Spinal cord (tissue), 10 donors: ENCODE measurements around the gene VSX1. TPM values are rescaled to one million over a fixed set of nuclear protein-coding genes. Genes with fewer than 3 reads are reported as not detected.

Experiments used
- DNase-seq, 6 donors: peaks; one replicate each; pipeline versions ENCODE4 v3.0.0 to v3.0.0-alpha.2; 2013 to 2015; ENCODE audit warnings: low spot score in 6 of 6, low read depth in 4 of 6
- H3K27ac ChIP-seq: one replicate; pipeline ENCODE4 v1.5.1; 2013; ENCODE audit warnings: low read depth, low read length, control low read depth
- H3K27me3 ChIP-seq: one replicate; pipeline ENCODE4 v1.6.1; 2013; ENCODE audit warnings: low read length; ENCODE audit not compliant: control insufficient read depth, insufficient read depth
- H3K36me3 ChIP-seq: one replicate; pipeline ENCODE4 v1.6.1; 2013; ENCODE audit warnings: low read length; ENCODE audit not compliant: control insufficient read depth, insufficient read depth
- H3K4me1 ChIP-seq: one replicate; pipeline ENCODE4 v1.6.1; 2013; ENCODE audit warnings: low read length; ENCODE audit not compliant: control insufficient read depth, insufficient read depth
- H3K4me3 ChIP-seq: one replicate; pipeline ENCODE4 v1.5.1; 2013; ENCODE audit warnings: low read depth, low read length, control low read depth
- H3K9me3 ChIP-seq: one replicate; pipeline ENCODE4 v1.6.1; 2013; ENCODE audit warnings: low read length; ENCODE audit not compliant: control insufficient read depth, insufficient read depth
- WGBS: methylation state at CpG from one replicate; pipeline ENCODE4 v1.1.5; 2013; ENCODE audit warnings: missing lambda C conversion rate; ENCODE audit not compliant: insufficient coverage; 5-methylcytosine and 5-hydroxymethylcytosine counted together
- polyA plus RNA-seq, 2 donors: library from polyadenylated mRNA; unstranded; fragments of 120-200 nt; gene quantifications; one replicate each; pipeline ENCODE4 v1.2.1, GENCODE V29; 2013; ENCODE audit not compliant: insufficient read length in 2 of 2
- total RNA-seq, 2 donors: library from RNA; depleted of rRNA in 1 of 2; stranded (reverse); fragments of 120-200 nt in 1 of 2; fragments of >200 nt in 1 of 2; gene quantifications; one replicate each; pipeline versions ENCODE4 v1.2.3 to v1.2.4, GENCODE V29; 2013 to 2014
- donor health status: healthy.

VSX1 gene
- total and polyA plus RNA-seq, 4 donors = 0.11 to 1.1 (median 0.75) TPM

DNA sequence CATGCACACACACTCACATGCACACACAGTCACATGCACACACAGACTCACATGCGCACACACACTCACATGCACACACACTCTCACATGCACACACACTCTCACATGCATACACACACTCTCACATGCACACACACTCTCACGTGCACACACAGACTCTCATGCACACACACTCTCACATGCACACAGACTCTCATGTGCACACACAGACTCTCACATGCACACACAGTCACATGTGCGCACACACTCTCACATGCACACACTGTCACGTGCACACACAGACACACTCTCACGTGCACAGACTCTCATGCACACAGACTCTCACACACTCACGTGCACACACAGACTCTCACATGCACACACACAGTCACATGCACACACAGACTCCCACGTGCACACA is 36.6 kb upstream of the VSX1 start:
- H3K4me3 ChIP-seq = no peak overlapping the region
- 95% methylated on average over 6 of the region's 7 CpGs for whole genome bisulfite sequencing

DNA sequence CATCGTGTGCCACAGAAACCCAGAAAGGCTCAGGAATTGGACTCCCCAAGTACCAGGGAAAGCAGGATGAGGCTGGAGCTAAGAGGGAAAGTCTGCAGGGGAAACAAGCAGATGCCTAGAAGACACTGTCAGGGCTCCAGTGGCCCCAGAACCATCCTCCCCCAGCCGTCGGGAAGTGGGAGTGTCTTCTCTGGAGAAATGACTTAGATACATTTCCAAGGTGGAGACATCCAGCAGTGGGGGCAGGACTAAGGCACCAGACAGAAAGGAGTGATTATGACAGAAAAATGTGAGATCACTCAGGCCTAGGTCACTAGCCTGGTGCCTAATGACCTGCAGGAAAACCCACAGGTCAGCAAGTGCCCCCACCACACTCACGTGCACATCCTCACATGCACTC is 36.0 kb upstream of the VSX1 start:
- DNase-seq = no peak
- H3K36me3 ChIP-seq = no peaks in the 10 kb centered on the region
- WGBS = 63% methylated on average over 2 of the region's 4 CpGs
- no peak overlapping the region for H3K4me3 ChIP-seq
- H3K27me3 ChIP-seq = no peaks in the 10 kb centered on the region
- H3K27ac ChIP-seq = no peak overlapping the region
- H3K4me1 ChIP-seq = peaks cover 23% of the 10 kb centered on the region
- H3K9me3 ChIP-seq = no peaks in the 10 kb centered on the region

More for the DNA sequence above, 36.6 kb upstream of the VSX1 start:
- no peak for DNase-seq
- Histone ChIP-seq H3K27me3 (no peaks in the 10 kb centered on the region), H3K36me3 (no peaks in the 10 kb centered on the region), H3K4me1 (peaks cover 23% of the 10 kb centered on the region), H3K27ac (no peak overlapping the region), H3K9me3 (no peaks in the 10 kb centered on the region)

DNA sequence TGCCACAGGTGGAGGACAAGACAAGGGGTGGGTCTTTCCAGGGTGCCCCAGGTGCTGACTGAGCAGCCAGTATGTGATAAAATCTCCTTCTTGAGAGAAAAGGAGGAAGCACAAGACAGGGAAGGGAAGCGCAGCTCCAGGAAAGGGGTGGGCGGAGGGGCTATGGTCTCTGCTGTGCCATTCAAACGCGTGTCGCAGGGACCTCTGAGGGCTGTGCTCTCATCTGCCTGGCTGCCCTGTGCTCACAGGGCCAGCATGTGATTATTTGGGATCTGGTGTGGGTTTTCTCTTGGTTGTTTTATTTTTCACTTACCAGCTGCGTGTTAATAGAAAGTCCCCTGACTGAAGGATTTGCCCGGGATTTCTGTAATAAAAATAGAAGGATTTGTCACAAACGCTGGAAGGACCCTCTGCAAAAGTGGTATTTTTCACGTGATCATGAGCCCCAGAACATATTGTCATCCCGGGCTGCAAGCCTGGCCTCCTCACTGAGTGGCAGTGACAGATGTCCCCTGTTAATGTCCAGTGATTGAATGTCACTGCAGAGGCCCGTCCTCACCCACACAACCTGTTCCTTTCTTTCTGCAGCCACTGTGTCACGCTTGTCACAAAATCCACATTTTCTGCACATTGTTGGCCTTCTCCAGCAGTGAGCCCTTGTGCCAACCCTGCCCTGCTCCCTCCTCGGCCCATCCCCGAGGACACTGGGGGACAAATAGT is 35.0 kb upstream of the VSX1 start:
- WGBS = 28% methylated on average over 12 of the region's 14 CpGs
- peak in 1 of 6 donors; percentile 42 for DNase-seq

DNA sequence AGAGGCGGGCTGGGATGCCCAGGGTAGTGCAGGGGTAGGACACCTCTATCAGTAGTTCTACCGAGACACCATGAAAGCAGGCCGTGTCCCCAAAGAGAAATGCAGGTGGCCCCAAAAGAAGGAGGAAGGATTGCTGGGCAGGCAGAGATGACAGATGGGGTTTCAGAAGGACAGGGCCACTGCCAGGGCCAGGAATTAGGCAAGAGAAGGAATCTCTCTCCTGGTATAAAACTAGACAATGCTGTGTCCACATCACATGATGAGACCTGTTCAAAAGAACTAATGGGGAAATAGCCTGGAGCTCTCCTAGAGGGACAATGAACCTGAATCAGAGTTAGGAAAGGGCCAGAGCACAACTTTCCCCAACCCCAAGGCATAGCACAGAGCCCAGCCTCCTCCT is 21.6 kb upstream of the VSX1 start:
- Histone ChIP-seq H3K27me3 (no peaks in the 10 kb centered on the region), H3K4me1 (no peaks in the 10 kb centered on the region), H3K27ac (no peak overlapping the region), H3K36me3 (no peaks in the 10 kb centered on the region), H3K9me3 (no peaks in the 10 kb centered on the region), H3K4me3 (no peak overlapping the region)
- DNase-seq = no peak
- 100% methylated on average over 2 of the region's 3 CpGs for WGBS

More for the DNA sequence above, 35.0 kb upstream of the VSX1 start:
- no peaks in the 10 kb centered on the region for H3K9me3 ChIP-seq
- H3K27ac ChIP-seq = no peak overlapping the region
- H3K4me1 ChIP-seq = peaks cover 23% of the 10 kb centered on the region
- no peaks in the 10 kb centered on the region for H3K36me3 ChIP-seq
- no peaks in the 10 kb centered on the region for H3K27me3 ChIP-seq
- H3K4me3 ChIP-seq = no peak overlapping the region

DNA sequence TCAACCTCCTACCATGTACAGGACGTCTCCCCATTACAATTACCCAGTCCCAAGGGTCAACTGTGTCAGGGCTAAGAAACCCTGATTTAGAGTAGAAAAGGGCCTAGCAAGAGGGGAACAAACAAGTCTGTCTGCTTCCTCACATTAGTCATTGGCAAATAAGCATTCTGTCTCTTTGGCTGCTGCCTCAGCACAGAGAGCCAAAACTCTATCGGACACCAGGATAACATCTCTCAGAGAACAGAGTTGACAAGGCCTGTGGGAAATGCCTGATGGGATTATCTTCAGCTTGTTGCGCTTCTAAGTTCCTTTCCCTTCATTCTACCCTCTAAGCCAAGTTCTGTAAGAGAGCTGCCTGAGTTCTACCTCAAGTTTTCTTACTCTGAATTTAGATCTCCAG is 19.0 kb upstream of the VSX1 start:
- no peak overlapping the region for H3K27ac ChIP-seq

DNA sequence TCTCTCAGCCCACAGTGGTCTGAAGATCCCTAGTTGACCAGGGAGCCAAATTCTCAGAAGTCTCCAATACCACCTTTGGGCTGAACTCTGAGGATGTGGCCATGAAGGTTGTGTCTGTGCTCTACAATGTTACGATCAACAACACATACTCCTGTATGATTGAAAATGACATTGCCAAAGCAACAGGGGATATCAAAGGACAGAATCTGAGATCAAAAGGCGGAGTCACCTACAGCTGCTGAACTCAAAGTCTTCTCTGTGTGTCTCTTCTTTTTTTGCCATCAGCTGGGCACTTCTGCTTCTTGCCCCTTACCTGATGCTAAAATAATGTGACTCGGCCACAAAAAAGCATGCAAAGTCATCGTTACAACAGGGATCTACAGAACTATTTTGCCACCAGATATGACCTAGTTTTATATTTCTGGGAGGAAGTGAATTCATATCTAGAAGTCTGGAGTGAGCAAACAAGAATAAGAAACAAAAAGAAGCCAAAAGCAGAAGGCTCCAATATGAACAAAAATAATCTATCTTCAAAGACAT is 17.7 kb upstream of the VSX1 start:
- Histone ChIP-seq H3K27me3 (no peaks in the 10 kb centered on the region), H3K9me3 (no peaks in the 10 kb centered on the region), H3K4me3 (no peak overlapping the region), H3K4me1 (no peaks in the 10 kb centered on the region), H3K27ac (no peak overlapping the region), H3K36me3 (no peaks in the 10 kb centered on the region)
- 93% methylated on average over 1 of the region's 4 CpGs for WGBS
- DNase-seq = no peak

More for the DNA sequence above, 19.0 kb upstream of the VSX1 start:
- DNase-seq = no peak
- 80% methylated on average over 1 of the region's 3 CpGs for WGBS
- Histone ChIP-seq H3K27me3 (no peaks in the 10 kb centered on the region), H3K9me3 (no peaks in the 10 kb centered on the region), H3K4me3 (no peak overlapping the region), H3K36me3 (no peaks in the 10 kb centered on the region), H3K4me1 (no peaks in the 10 kb centered on the region)

DNA sequence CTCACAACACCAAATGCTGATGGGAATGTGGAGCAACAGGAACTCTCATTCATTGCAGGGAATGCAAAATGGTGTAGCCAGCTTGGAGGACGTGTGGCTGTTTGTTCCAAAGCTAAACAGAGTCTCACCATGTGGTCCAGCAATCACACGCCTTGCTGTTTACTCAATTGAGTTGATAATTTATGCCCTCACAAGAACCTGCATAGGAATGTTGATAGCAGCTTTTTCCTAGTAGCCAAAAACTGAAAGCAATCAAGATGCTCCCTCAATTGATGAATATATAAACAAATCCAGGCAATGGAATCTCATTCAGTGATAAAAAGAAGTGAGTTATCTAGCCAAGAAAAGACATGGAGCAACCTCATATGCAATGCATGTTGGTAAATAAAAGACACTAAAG is 15.6 kb upstream of the VSX1 start:
- H3K27me3 ChIP-seq = no peaks in the 10 kb centered on the region
- WGBS = no CpG with 5 or more reads among the region's 2 CpGs
- H3K4me3 ChIP-seq = no peak overlapping the region
- no peak for DNase-seq
- H3K36me3 ChIP-seq = no peaks in the 10 kb centered on the region
- no peaks in the 10 kb centered on the region for H3K9me3 ChIP-seq
- H3K4me1 ChIP-seq = no peaks in the 10 kb centered on the region
- no peak overlapping the region for H3K27ac ChIP-seq

DNA sequence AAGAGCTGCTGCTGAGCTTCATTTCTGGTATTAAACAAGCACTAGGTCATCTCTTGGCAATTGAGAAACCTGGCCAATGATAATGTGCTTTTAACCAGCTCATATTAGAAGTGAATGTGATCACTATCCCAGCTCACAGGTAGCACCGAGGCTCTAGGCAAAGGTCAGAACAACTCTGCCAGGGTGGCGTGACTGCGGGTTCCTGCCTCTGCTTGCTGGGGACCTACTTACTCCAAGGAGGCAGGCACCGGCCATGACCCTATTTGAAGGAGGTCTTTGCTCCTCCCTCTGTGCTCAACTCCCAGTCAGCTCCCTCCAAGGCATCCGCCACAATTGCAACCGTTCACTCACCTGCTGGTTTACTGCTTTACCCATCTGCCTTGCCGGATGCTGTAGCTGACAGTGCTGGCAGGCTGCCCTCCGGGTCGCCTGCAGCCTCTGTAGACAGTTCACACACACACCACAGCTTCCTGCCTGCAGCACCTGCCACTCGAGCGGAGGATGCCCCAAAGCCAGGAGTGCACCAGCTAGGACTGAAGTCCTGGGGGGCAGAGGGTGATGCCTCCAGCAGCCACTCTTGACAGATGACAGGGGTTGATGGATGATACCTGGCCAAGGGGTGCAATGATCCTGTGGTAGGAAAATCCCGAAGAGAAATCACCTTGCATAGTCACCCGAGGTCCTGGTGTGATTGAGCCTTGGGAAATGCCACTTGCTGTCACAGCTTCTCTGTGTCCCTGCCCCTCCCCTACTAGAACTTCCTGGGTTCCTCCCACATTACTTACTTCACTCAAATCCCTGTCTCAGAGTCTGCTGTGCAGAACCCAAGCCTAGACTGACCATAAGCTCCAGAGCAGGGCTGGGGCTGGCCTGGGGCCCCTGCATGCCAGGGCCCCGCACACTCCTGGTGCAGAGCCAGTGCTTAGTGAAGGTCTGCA is 8.8 kb upstream of the VSX1 start:
- H3K9me3 ChIP-seq = no peaks in the 10 kb centered on the region
- no peaks in the 10 kb centered on the region for H3K4me1 ChIP-seq
- no peak overlapping the region for H3K27ac ChIP-seq
- H3K36me3 ChIP-seq = no peaks in the 10 kb centered on the region
- DNase-seq = peak in 1 of 6 donors; percentile 51
- H3K4me3 ChIP-seq = no peak overlapping the region
- peaks cover 14% of the 10 kb centered on the region for H3K27me3 ChIP-seq
- WGBS = 49% methylated on average over 14 of the region's 14 CpGs

DNA sequence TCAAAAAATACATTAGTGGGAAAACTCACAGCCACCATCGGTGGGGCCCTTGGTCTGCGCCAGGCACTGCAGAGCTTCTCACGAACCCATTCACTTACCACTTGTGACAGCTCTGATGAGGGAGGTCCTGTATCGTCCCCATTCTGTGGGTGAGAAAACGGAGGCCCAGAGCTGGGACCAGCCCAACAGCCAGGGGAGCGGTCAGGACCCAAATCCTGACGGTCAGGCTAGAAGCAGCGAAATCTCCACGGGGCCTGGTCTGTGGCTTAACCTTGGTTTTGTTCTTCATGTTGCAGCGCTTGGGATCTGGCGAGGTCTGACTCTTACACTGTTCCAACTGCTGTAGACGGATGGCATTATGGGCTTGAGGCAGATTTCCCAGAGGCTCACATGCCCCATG is 7.7 kb upstream of the VSX1 start:
- Histone ChIP-seq H3K36me3 (no peaks in the 10 kb centered on the region), H3K9me3 (no peaks in the 10 kb centered on the region), H3K27ac (no peak overlapping the region), H3K4me3 (no peak overlapping the region), H3K27me3 (peaks cover 25% of the 10 kb centered on the region), H3K4me1 (peaks cover 5% of the 10 kb centered on the region)
- 95% methylated on average over 12 of the region's 12 CpGs for WGBS
- DNase-seq = no peak
